ENCODE data around the gene DPEP3.
A peak's percentile ranks its signal among the peaks of the same experiment; 100 is the strongest.
"Not testable (repeated sequence)": the region's sequence is repeated elsewhere in the genome, so short reads cannot be mapped to it uniquely, and the experiment has no call there.

Gene DPEP3

GRCh38 chr16:67943619-67944504 is 36.4 kb downstream of the DPEP3 start, which contains the start of gene LCAT:
Gene LCAT, minus strand, starts transcription at chr16:67944120. Its CDS starts 19 bp downstream, at chr16:67944101.
- ATAC-seq, result no peak

- ATAC-seq, result no peak
Measured at GRCh38 chr16:67943256-67943618, 37.1 kb downstream of the DPEP3 start.

GRCh38 chr16:67942510-67943255 is 37.6 kb downstream of the DPEP3 start:
- no peak for ATAC-seq

GRCh38 chr16:67942200-67942509 is 38.1 kb downstream of the DPEP3 start:
- ATAC-seq, result peak in 1 of 2 donors; percentile 52

- ATAC-seq, result no peak
Measured at GRCh38 chr16:67941469-67942199, 38.7 kb downstream of the DPEP3 start.

GRCh38 chr16:67940446-67941089 is 39.7 kb downstream of the DPEP3 start:
- ATAC-seq, result no peak

GRCh38 chr16:67939507-67940445 is 40.5 kb downstream of the DPEP3 start:
- ATAC-seq, result no peak

- not testable (repeated sequence) for ATAC-seq
Measured at GRCh38 chr16:67937713-67938112, 42.6 kb downstream of the DPEP3 start.

GRCh38 chr16:67936880-67937605 is 43.3 kb downstream of the DPEP3 start:
- peak in 1 of 2 donors; percentile 59 for ATAC-seq

GRCh38 chr16:67936124-67936879 is 44.0 kb downstream of the DPEP3 start, which contains the start of gene PSMB10:
Gene PSMB10, minus strand, starts transcription at chr16:67936850. Its CDS starts 101 bp downstream, at chr16:67936749.
- ATAC-seq, result peak; percentile 2 to 67

GRCh38 chr16:67935402-67936123 is 44.7 kb downstream of the DPEP3 start:
- peak; percentile 92 for ATAC-seq

- no peak for ATAC-seq
Measured at GRCh38 chr16:67935101-67935401, 45.2 kb downstream of the DPEP3 start.

GRCh38 chr16:67934306-67935100 is 45.8 kb downstream of the DPEP3 start:
- no peak for ATAC-seq

- ATAC-seq, result no peak
Measured at GRCh38 chr16:67933805-67934204, 46.5 kb downstream of the DPEP3 start.

GRCh38 chr16:67932462-67932840 is 47.8 kb downstream of the DPEP3 start:
- no peak for ATAC-seq

- no peak for ATAC-seq
Measured at GRCh38 chr16:67931712-67932461, 48.4 kb downstream of the DPEP3 start, which contains the start of gene CTRL. Gene CTRL, minus strand, starts transcription at chr16:67931862. Its CDS starts 10 bp downstream, at chr16:67931852.

GRCh38 chr16:67930678-67931211 is 49.6 kb downstream of the DPEP3 start:
- no peak for ATAC-seq

All from activated CD4-positive, CD25-positive, alpha-beta regulatory T cell treated with anti-CD3 and anti-CD28 coated beads, Interleukin-2, amount 50 U/mL, for 24 hours (primary cell).